Astrocyte (in vitro differentiated cells and primary cell): ENCODE data around the gene TRDN.

Source experiments
- EZH2 ChIP-seq: IDR thresholded peaks from 2 replicates; pipeline ENCODE4 v1.6.1; 2012; ENCODE audit warnings: mild to moderate bottlenecking, low read length, inconsistent platforms; ENCODE audit not compliant: insufficient read depth
- TF ChIP-seq, protein P1 (sequence below): IDR thresholded peaks from 2 replicates; pipeline ENCODE4 v1.5.1; 2011; ENCODE audit warnings: low read depth, mild to moderate bottlenecking, inconsistent platforms, low read length, moderate library complexity; ENCODE audit not compliant: insufficient read depth

DNA sequence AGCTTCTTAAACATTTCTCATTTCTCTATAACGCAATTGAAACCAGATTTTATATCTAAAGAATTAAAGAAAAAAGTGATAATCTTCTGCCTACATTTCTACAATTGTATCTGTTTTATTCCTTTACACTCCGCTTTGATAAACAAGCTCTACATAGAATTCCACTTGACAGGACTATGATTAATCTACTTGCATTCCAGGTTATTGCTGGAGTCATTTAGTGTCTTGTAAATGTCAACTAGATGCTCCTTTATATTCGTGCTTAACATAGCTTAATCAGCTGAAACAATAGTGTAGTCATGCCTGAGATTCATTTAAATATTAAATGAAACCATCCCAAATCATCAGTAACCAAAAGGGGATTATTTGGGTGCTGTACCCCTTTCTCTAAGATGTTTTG is 284.0 kb downstream of the TRDN start:
- TF ChIP-seq, protein P1, sequence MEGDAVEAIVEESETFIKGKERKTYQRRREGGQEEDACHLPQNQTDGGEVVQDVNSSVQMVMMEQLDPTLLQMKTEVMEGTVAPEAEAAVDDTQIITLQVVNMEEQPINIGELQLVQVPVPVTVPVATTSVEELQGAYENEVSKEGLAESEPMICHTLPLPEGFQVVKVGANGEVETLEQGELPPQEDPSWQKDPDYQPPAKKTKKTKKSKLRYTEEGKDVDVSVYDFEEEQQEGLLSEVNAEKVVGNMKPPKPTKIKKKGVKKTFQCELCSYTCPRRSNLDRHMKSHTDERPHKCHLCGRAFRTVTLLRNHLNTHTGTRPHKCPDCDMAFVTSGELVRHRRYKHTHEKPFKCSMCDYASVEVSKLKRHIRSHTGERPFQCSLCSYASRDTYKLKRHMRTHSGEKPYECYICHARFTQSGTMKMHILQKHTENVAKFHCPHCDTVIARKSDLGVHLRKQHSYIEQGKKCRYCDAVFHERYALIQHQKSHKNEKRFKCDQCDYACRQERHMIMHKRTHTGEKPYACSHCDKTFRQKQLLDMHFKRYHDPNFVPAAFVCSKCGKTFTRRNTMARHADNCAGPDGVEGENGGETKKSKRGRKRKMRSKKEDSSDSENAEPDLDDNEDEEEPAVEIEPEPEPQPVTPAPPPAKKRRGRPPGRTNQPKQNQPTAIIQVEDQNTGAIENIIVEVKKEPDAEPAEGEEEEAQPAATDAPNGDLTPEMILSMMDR: no peak
- no peak for TF ChIP-seq EZH2
